IPS DF 4.7 (cell line): ENCODE measurements around the gene TRAF4.
"Not testable (repeated sequence)": the region's sequence is repeated elsewhere in the genome, so short reads cannot be mapped to it uniquely, and the experiment has no call there.

ENCODE experiments used
- DNase-seq: peaks from one replicate; pipeline ENCODE4 v3.0.0-alpha.2; 2013; ENCODE audit warnings: low spot score; ENCODE audit errors: extremely low read depth

TRAF4 gene

GRCh38 chr17:28728364-28729200 lies 15.2 kb upstream of the TRAF4 start, which contains the start of gene NEK8:
NEK8 (plus strand) TSS chr17:28728788; CDS start chr17:28728814, 26 bp downstream.
- no peak for DNase-seq

DNA sequence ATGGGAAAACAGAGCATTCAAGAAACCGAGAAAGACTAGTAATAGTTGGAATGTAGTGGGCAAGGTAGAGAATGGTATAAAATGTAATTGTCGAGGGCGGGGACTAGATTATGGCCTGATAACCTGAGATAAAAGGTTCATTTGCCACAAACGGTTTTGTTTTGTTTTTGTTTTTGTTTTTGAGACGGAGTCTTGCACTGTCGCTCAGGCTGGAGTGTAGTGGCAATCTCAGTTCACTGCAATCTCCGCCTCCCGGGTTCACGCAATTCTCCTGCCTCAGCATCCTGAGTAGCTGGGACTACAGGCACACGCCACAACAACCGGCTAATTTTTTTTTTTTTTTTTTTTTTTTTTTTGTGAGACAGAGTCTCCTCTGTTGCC lies 13.9 kb upstream of the TRAF4 start:
- DNase-seq = no peak

DNA sequence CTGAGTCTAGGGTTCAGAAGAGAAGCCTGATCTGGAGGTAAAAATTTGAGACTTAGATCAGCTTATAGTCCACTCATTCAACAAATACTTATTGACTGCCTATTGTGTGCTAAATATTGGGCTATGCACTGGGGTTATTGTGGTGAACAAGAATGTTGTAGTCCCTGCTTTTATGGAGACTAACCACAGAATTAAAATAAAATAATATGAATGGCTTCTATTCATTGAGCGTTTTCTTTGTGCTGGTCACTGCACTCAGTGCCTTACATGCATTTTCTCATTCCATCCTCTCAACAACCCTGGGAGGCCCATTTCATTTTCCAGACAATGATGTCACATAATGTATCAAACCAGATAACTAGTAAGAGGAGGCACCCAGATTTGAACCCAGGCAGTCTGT lies 10.5 kb upstream of the TRAF4 start:
- DNase-seq = no peak

DNA sequence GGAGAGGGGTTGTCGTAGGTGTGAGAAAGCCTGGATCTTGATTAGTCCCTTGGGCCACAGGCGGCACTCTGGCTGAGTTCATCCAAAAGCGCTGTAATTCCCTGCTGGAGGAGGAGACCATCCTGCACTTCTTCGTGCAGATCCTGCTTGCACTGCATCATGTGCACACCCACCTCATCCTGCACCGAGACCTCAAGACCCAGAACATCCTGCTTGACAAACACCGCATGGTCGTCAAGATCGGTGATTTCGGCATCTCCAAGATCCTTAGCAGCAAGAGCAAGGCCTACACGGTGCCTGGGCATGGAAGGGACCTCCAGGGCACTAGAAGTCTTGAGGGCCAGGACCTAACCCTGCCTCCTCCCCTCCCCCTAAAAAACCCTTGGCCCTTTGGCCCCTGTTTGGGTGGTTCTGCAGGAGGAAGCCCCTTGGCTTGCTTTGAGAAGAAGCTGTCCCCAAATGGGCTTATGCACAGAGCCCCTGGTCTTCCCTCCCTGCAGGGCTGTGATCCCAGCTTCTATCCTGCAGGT lies 9.0 kb upstream of the TRAF4 start:
- no peak for DNase-seq

GRCh38 chr17:28735242-28735722 lies 8.5 kb upstream of the TRAF4 start:
- DNase-seq = no peak

- DNase-seq = not testable (repeated sequence)
Measured at GRCh38 chr17:28735913-28736769, 7.7 kb upstream of the TRAF4 start.

- no peak for DNase-seq
Measured at GRCh38 chr17:28737316-28737715, 6.5 kb upstream of the TRAF4 start.

GRCh38 chr17:28737770-28738679 lies 5.8 kb upstream of the TRAF4 start:
- DNase-seq = no peak

GRCh38 chr17:28738680-28739384 lies 5.0 kb upstream of the TRAF4 start:
- no peak for DNase-seq

DNA sequence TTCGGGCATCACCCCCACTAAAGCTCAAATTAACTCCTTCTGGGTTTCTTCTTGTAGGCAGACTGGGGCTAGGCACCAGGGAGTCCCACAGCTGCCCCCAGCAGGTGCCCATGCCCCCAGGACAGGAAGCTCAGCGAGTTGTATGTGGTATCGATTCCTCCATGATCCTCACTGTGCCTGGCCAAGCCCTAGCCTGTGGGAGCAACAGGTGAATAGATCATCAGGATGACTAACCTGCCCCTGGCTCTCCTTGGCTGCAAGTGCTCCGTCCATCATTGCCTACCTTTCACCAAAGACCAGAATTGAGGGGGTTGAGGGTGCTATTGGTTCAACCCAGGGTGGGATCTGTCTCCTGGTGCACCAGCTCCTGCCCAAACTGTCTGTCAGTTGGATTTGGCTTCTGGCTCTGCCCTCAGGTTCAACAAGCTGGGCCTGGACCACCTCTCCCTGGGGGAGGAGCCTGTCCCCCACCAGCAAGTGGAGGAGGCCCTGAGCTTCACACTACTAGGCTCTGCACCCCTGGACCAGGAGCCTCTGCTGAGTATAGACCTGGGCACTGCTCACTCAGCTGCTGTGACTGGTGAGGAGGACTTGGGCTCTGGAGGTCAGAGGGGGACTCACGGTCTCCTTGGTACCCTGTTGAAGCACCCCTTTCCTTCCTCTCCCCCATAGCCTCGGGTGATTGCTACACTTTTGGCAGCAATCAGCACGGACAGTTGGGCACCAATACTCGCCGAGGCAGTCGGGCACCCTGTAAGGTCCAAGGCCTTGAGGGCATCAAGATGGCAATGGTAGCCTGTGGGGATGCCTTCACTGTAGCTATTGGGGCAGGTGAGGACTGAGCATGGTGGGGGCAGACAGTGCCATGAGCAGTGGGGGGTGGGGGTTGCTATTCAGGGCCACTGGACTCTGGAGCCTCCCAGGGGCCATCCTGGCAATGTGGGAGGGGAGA lies 3.1 kb upstream of the TRAF4 start:
- no peak for DNase-seq

- no peak for DNase-seq
Measured at GRCh38 chr17:28741358-28742349, 2.2 kb upstream of the TRAF4 start.

DNA sequence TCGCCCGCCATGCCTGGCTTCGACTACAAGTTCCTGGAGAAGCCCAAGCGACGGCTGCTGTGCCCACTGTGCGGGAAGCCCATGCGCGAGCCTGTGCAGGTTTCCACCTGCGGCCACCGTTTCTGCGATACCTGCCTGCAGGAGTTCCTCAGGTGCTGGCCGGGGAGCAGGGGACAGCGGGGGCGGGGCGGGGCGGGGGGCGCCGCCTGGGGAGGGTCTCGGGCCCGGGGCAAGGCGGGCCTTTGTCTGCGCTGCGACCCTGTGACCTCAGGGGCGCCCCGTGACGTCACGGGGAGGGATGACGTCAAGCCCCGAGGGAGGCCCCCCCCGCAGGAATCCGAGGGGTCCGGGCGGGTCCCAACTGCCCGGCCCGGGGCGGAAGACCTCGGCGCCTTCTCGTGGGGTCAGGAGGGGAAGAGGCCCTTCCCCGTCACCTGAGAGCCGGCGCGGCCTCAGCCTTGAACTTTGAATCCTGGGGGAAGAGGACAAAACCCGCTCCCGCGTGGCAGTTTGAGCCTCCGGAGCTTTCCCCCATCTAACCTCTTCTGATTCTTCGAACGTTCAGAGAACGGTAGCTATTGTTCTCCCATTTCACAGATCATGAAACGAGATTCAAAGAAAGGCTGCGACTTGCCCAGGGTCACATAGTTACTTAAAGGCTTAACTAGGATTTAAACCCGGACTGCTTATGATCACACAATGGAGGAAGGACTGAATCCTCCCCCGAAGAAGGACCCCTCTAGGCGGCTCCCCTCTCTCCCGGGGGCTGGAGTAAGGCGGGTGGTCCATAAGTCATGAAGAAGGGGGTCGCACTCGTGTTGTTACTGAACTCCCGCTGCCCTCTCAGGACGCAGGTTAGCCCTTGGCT lies 527 bp downstream of the TRAF4 start:
- no peak for DNase-seq

DNA sequence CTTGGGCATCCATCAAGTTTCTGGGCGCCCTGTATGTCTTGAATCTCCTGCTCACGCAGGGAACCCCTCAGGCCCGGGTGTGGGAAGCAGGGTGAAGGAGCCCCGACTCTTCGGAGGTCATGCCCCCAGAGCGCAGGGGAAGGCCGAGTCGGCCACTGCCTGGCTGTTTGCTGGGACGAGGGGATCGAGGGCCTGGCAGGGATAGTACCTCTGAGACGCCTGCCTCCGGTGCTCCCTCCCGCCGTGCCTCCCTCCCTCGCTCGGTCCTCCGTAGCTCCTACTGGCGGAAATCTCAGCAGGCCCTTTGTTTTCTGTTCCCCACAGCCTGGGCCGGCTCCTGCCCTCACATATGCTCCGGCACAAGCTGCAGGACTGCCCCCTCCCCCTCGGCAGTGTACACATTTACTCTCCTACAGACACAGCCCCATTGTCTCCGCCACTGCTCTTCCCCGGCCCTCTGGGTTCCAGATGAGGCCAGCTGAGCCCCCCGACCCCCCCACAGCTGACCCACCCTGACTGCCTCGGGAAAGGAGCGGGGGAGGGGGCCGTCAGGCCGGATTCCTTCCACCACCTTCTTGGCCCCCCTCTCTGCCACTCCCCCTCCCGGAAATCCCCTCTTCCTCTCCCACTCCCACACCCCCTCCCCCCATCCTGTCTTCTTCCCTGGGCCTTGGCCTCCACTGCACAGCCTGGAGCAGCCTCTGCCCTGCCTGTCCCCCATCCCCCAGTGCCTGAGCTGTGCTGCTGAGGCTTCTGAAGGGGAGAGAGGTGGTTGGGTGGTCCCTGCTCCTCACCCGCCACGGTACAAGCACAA lies 1.4 kb downstream of the TRAF4 start:
- no peak for DNase-seq

DNA sequence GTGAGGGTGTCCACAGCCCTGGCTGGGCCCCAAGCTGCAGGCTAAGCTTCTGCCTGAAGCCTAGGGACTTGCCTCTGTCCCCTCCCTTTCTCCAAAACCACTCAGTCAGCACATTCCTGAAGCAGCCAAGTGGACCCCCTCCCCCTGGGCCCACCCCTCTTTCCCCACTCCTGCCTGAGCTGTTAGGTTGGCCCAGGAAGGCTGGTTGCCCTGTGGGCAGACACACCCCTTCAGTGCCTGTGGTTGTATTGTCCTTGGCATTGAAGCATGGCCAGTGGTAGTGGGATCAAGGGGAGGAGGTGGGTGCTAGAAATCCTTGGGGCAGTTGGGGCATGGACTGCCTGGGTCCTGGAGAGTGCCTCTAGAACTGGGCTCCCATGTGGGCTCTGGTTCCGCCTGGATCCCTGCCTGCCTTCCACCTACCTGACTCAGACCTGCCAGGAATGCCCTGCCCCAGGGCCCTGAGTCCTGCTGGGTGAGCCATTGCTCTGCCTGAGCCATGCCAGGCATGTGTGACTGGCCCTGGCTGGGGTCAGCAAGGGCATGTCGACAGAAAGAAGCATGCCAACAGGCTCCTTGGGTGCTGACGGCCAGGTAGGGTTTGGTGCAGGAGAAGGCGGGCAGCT lies 2.1 kb downstream of the TRAF4 start:
- DNase-seq = no peak

DNA sequence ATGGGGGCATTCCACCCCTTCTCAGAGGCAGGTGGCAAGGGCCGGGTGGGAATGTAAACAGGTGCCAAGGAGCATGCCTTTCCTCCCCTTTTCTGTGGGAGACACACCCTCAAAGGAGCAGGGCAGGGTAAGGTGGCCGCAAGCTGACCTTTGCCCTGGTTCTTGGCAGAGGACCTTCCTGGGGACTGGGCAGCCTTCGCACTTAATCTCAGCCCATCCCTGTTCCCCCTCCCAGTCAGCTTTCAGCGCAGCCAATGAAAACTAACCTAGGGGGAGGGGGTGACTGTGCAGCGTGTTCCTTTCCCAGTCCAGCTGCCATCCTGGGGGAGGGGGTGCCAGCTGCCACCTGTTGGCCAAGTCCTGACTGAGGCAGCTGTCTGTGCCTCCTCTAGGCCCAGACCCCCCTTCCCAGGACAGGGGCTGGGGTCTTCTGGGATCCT lies 2.8 kb downstream of the TRAF4 start:
- no peak for DNase-seq
